ENCODE measurements around the gene PAGE2B.
"Not testable (repeated sequence)": the region's sequence is repeated elsewhere in the genome, so short reads cannot be mapped to it uniquely, and the experiment has no call there.

Gene PAGE2B

DNA sequence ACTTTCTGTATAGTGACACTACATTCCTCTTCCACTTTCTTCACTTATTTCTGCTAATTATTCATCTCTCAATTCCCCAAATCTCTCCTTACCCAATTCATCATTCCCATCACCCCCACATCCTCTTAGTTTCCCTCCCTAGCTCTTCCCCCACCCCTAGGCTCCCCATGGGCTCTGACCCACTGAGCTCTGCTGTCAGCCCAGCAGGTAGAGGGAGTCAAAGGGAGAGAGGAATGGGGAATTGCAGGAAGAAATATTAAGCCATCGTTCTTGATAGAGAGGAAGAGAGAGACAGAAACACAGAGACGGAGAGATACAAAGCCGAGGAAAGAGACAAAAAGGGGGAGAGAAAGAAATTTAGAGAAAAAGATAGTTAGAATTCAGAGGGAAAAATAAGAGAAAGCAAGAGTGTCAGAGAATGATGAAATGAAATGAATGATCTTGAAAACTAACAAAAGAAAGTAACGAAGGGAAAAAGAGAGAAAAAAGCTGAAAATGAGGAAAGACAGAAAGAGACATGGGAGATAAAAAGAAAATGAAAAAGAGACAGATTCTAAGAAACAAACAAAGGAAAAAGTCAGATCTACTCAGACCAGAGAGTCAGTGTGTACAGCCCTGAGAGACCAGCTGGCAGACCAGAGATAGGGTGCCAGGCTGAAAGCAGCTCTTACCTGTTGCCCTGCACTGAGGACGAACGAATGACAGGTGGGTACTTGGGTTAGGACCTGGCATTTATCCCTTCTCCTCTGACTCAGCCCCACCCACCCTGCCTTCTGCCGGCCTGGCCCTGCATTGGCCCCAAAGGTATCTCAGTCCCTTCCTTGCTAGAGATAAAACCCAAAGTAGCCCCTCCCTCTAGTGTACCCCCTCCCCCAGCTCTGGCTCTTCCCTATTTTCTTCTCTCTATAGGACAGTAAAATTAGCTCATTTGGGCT is 44.3 kb upstream of the PAGE2B start, which contains the start of gene ALAS2:
Gene ALAS2, minus strand, starts transcription at position 707 of the 935 bp plus-strand sequence. CDS start 4,977 bp downstream, outside the sequence.
- no peaks in the 10 kb centered on the region for H3K36me3 ChIP-seq (replicated peaks)
- H3K27me3 ChIP-seq (replicated peaks): no peaks in the 10 kb centered on the region
- no peak within 1 kb of the TSS for H3K27ac ChIP-seq
- no peak within 1 kb of the TSS for H3K4me3 ChIP-seq (ENCODE audit: low read depth, low read length)
- DNase-seq: no peak
- TF ChIP-seq, protein P1, sequence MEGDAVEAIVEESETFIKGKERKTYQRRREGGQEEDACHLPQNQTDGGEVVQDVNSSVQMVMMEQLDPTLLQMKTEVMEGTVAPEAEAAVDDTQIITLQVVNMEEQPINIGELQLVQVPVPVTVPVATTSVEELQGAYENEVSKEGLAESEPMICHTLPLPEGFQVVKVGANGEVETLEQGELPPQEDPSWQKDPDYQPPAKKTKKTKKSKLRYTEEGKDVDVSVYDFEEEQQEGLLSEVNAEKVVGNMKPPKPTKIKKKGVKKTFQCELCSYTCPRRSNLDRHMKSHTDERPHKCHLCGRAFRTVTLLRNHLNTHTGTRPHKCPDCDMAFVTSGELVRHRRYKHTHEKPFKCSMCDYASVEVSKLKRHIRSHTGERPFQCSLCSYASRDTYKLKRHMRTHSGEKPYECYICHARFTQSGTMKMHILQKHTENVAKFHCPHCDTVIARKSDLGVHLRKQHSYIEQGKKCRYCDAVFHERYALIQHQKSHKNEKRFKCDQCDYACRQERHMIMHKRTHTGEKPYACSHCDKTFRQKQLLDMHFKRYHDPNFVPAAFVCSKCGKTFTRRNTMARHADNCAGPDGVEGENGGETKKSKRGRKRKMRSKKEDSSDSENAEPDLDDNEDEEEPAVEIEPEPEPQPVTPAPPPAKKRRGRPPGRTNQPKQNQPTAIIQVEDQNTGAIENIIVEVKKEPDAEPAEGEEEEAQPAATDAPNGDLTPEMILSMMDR (IDR thresholded peaks at IDR 0.05; ENCODE audit: low read depth, low read length, missing control alignments): no peak
- in situ Hi-C loops (cut with HindIII; ENCODE audit: low pct_ligation_motif_present, low sequenced_read_pairs): no loop called here

DNA sequence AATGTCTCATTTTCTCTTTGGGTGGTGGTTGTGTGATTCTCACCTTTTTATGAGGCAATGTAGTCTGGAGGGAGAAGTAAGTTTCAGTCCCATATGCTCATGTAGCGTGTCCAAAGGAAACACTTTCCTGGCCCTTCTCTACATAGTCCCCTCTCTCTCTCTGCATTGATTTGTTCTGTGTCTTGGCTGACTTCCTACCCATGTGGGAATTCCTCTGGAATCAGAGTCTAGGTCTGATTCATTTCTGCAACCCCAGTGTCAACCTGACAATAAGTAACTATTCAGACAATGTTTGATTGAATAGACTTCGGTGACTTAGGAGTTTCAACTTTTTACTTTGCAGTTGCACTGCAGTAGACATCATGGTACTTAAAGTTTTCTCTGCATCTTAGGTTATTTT is 41.4 kb upstream of the PAGE2B start:
- TF ChIP-seq, protein P1 (IDR thresholded peaks at IDR 0.05; ENCODE audit: low read depth, low read length, missing control alignments): no peak
- in situ Hi-C loops (cut with HindIII; ENCODE audit: low pct_ligation_motif_present, low sequenced_read_pairs): no loop called here

DNA sequence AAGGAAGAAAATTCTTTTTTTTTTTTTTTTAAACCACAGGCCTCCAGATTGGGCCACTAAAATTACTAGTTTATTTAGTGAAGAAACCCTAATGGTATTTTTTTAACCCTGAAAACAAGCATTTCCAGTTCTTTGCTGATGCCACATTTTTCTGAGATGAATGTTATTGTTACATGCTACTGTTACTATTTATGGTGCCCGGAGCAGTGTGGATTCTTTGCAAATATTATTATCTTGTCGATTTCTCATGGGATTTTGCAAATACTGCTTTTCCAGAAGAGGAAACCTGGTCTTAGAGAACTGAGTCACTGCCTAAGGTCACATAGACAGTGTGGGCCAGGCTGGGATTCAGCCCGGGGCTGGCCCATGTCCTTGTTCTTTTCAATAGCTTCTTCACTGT is 35.4 kb upstream of the PAGE2B start:
- in situ Hi-C loops (cut with HindIII; ENCODE audit: low pct_ligation_motif_present, low sequenced_read_pairs): no loop called here
- H3K4me3 ChIP-seq (ENCODE audit: low read depth, low read length): no peak overlapping the region

More for the DNA sequence above, 41.4 kb upstream of the PAGE2B start:
- H3K27me3 ChIP-seq (replicated peaks): no peaks in the 10 kb centered on the region
- H3K27ac ChIP-seq: no peak overlapping the region
- no peak for DNase-seq
- no peak overlapping the region for H3K4me3 ChIP-seq (ENCODE audit: low read depth, low read length)
- H3K36me3 ChIP-seq (replicated peaks): no peaks in the 10 kb centered on the region

DNA sequence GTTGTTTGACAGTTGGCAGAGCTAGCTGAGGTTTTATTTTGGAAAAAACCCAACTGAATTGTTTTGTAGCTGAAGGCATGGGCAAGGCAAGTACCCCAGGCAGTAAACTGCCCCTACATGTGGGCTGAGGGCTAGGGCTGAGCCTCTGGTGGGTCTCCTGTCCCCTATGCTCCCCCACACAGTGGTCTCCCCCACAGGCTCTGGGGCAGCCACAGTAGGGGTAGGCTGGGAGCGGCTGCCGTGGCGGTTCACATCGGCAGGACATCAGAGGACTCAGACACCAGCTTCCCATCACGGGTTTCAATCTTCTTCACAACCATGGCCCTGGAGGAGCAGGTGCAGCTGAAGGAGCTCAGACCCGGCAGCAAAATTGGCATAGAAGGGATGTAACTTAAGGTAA is 33.3 kb upstream of the PAGE2B start:
- Histone ChIP-seq H3K27me3 (replicated peaks) (no peaks in the 10 kb centered on the region), H3K36me3 (replicated peaks) (no peaks in the 10 kb centered on the region), H3K27ac (no peak overlapping the region), H3K4me3 (ENCODE audit: low read depth, low read length) (no peak overlapping the region)
- TF ChIP-seq, protein P1 (IDR thresholded peaks at IDR 0.05; ENCODE audit: low read depth, low read length, missing control alignments): no peak
- DNase-seq: no peak
- in situ Hi-C loops (cut with HindIII; ENCODE audit: low pct_ligation_motif_present, low sequenced_read_pairs): no loop called here

More for the DNA sequence above, 35.4 kb upstream of the PAGE2B start:
- peak; percentile 37 for DNase-seq
- no peaks in the 10 kb centered on the region for H3K36me3 ChIP-seq (replicated peaks)
- H3K27ac ChIP-seq: no peak overlapping the region
- H3K27me3 ChIP-seq (replicated peaks): no peaks in the 10 kb centered on the region
- TF ChIP-seq, protein P1 (IDR thresholded peaks at IDR 0.05; ENCODE audit: low read depth, low read length, missing control alignments): no peak

DNA sequence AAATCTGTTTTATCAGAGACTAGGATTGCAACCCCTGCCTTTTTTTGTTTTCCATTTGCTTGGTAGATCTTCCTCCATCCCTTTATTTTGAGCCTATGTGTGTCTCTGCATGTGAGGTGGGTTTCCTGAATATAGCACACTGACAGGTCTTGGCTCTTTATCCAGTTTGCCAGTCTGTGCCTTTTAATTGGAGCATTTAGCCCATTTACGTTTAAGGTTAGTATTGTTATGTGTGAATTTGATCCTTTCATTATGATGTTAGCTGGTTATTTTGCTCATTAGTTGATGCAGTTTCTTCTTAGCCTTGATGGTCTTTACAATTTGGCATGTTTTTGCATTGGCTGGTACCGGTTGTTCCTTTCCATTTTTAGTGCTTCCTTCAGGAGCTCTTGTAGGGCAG is 24.2 kb upstream of the PAGE2B start:
- DNase-seq; H3K27me3 ChIP-seq (replicated peaks); H3K27ac ChIP-seq; H3K4me3 ChIP-seq (ENCODE audit: low read depth, low read length); H3K36me3 ChIP-seq (replicated peaks); in situ Hi-C loops (cut with HindIII; ENCODE audit: low pct_ligation_motif_present, low sequenced_read_pairs): not testable (repeated sequence)

GRCh38 chrX:55056820-55057674 is 17.8 kb upstream of the PAGE2B start:
- Histone ChIP-seq H3K36me3 (replicated peaks) (no peaks in the 10 kb centered on the region), H3K27me3 (replicated peaks) (no peaks in the 10 kb centered on the region), H3K4me3 (ENCODE audit: low read depth, low read length) (no peak overlapping the region), H3K27ac (peak overlapping the region; percentile 53)
- in situ Hi-C loops (cut with HindIII; ENCODE audit: low pct_ligation_motif_present, low sequenced_read_pairs): no loop called here
- DNase-seq: peak; percentile 79
- TF ChIP-seq, protein P1 (IDR thresholded peaks at IDR 0.05; ENCODE audit: low read depth, low read length, missing control alignments): no peak
